DND-41 (cell line): ENCODE data around the gene OR6K3.

Source experiments
- ATAC-seq: fragments of 200-7000 bp; cut with Tn5 transposase; 3 replicates; pipeline ENCODE4 v1.9.1; 2021; ENCODE audit warnings: low read depth; ENCODE audit not compliant: insufficient read depth
- DNase-seq: peaks from one replicate; pipeline ENCODE4 v3.0.0-alpha.2; 2020
- H2AFZ ChIP-seq: 2 replicates; pipeline ENCODE4 v1.6.0; 2012; ENCODE audit warnings: low read depth, low read length
- H3K27ac ChIP-seq: 2 replicates; pipeline ENCODE4 v1.5.1; 2012; ENCODE audit warnings: low read length, inconsistent platforms
- H3K27me3 ChIP-seq: fragments of 200-600 bp; sonication (generic); 2 replicates; pipeline ENCODE4 v1.6.0; 2012; ENCODE audit warnings: low read length, mild to moderate bottlenecking, inconsistent platforms; ENCODE audit not compliant: insufficient read depth, poor library complexity
- H3K36me3 ChIP-seq: 2 replicates; pipeline ENCODE4 v1.5.1; 2012; ENCODE audit warnings: low read length, inconsistent platforms; ENCODE audit not compliant: insufficient read depth
- H3K4me1 ChIP-seq: 2 replicates; pipeline ENCODE4 v1.5.1; 2012; ENCODE audit warnings: mild to moderate bottlenecking, low read length; ENCODE audit not compliant: insufficient read depth
- H3K4me2 ChIP-seq: 2 replicates; pipeline ENCODE4 v1.6.0; 2012; ENCODE audit warnings: mild to moderate bottlenecking, moderate library complexity, low read length, inconsistent platforms; ENCODE audit not compliant: insufficient read depth
- H3K4me3 ChIP-seq, 2 experiments: fragments of 200-600 bp in 1 of 2; shearing (Covaris generic) in 1 of 2; 2 replicates each; pipeline ENCODE4 v1.5.1; 2012 to 2016; ENCODE audit warnings: inconsistent platforms in 2 of 2, low read length in 2 of 2, mild to moderate bottlenecking in 2 of 2, low read depth in 1 of 2, moderate library complexity in 1 of 2
- H3K79me2 ChIP-seq: 2 replicates; pipeline ENCODE4 v1.6.0; 2012; ENCODE audit warnings: low read length, inconsistent platforms; ENCODE audit not compliant: insufficient read depth
- H3K9ac ChIP-seq: 2 replicates; pipeline ENCODE4 v1.6.0; 2012; ENCODE audit warnings: low read depth, mild to moderate bottlenecking, inconsistent platforms, low read length, moderate library complexity
- H3K9me3 ChIP-seq: 2 replicates; pipeline ENCODE4 v1.5.1; 2012; ENCODE audit warnings: low read length, moderate library complexity, mild to moderate bottlenecking, inconsistent platforms; ENCODE audit not compliant: insufficient read depth, severe bottlenecking
- H4K20me1 ChIP-seq: 2 replicates; pipeline ENCODE4 v1.6.0; 2012; ENCODE audit warnings: low read length; ENCODE audit not compliant: insufficient read depth
- CTCF ChIP-seq: IDR thresholded peaks from 2 replicates; pipeline ENCODE4 v1.5.1; 2012; ENCODE audit warnings: borderline replicate concordance, low read length, moderate library complexity, mild to moderate bottlenecking; ENCODE audit not compliant: poor library complexity, severe bottlenecking; ENCODE audit errors: extremely low read depth
- EZH2 ChIP-seq: IDR thresholded peaks from 3 replicates; pipeline ENCODE4 v1.6.1; 2012; ENCODE audit warnings: borderline replicate concordance, low read depth, mild to moderate bottlenecking, moderate library complexity, low read length, inconsistent platforms; ENCODE audit not compliant: severe bottlenecking

The OR6K3 gene

GRCh38 chr1:158706096-158706495 lies 14.4 kb downstream of the OR6K3 start:
- DNase-seq, result no peak
- no peaks in the 10 kb centered on the region for H3K36me3 ChIP-seq
- H2AFZ ChIP-seq, result no peak overlapping the region
- H3K4me3 ChIP-seq, result no peak overlapping the region
- H3K9ac ChIP-seq, result no peak overlapping the region
- peaks cover 11% of the 10 kb centered on the region for H3K27me3 ChIP-seq
- no peak overlapping the region for H3K27ac ChIP-seq
- no peaks in the 10 kb centered on the region for H3K79me2 ChIP-seq
- no peak for ATAC-seq
- H4K20me1 ChIP-seq, result no peaks in the 10 kb centered on the region
- no peaks in the 10 kb centered on the region for H3K9me3 ChIP-seq
- TF ChIP-seq CTCF (no peak), EZH2 (no peak)
- H3K4me2 ChIP-seq, result no peak overlapping the region
- no peaks in the 10 kb centered on the region for H3K4me1 ChIP-seq

- no peaks in the 10 kb centered on the region for H3K9me3 ChIP-seq
- no peak within 1 kb of the TSS for H2AFZ ChIP-seq
- H3K79me2 ChIP-seq, result no peaks in the 10 kb centered on the region
- H3K27ac ChIP-seq, result no peak within 1 kb of the TSS
- TF ChIP-seq EZH2 (no peak), CTCF (no peak)
- H3K4me2 ChIP-seq, result no peak within 1 kb of the TSS
- no peaks in the 10 kb centered on the region for H3K36me3 ChIP-seq
- H3K27me3 ChIP-seq, result peaks cover 7% of the 10 kb centered on the region
- H3K9ac ChIP-seq, result no peak within 1 kb of the TSS
- no peak within 1 kb of the TSS for H3K4me3 ChIP-seq
- ATAC-seq, result no peak
- H3K4me1 ChIP-seq, result no peaks in the 10 kb centered on the region
- H4K20me1 ChIP-seq, result no peaks in the 10 kb centered on the region
- no peak for DNase-seq
Measured at GRCh38 chr1:158700552-158700951, 20.0 kb downstream of the OR6K3 start, which contains the start of gene OR6K2. Gene OR6K2, minus strand, starts transcription at chr1:158700652. Its CDS starts 0 bp downstream, at chr1:158700652.

GRCh38 chr1:158694596-158694995 lies 25.9 kb downstream of the OR6K3 start:
- H3K36me3 ChIP-seq, result no peaks in the 10 kb centered on the region
- H3K27ac ChIP-seq, result no peak overlapping the region
- H3K4me2 ChIP-seq, result no peak overlapping the region
- H3K79me2 ChIP-seq, result no peaks in the 10 kb centered on the region
- ATAC-seq (no peak), DNase-seq (no peak)
- no peak overlapping the region for H3K4me3 ChIP-seq
- TF ChIP-seq CTCF, result no peak
- H3K9ac ChIP-seq, result no peak overlapping the region
- no peaks in the 10 kb centered on the region for H3K9me3 ChIP-seq
- no peaks in the 10 kb centered on the region for H4K20me1 ChIP-seq
- H3K27me3 ChIP-seq, result peaks cover 13% of the 10 kb centered on the region
- H2AFZ ChIP-seq, result no peak overlapping the region
- no peaks in the 10 kb centered on the region for H3K4me1 ChIP-seq

DNA sequence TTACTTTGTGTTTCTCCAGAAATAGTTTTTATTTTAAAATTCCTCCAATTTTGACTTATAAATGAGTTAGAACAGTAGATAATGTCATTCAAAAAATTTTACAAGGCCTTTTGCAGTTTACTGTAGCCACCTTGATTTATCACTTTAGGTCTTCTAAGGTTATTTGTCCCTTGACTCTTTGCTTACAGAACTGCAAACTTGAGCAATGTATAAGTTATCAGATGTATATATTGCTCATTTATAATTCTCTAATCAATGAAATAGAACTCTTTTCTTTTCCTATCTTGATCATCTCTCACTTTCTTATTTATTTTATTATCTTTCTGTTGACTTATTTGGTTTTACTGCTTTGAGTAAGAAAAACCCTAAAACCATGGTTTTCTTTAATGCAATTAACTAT lies 28.2 kb downstream of the OR6K3 start:
- H3K4me1 ChIP-seq, result no peaks in the 10 kb centered on the region
- no peaks in the 10 kb centered on the region for H3K36me3 ChIP-seq
- H3K27me3 ChIP-seq, result peaks cover 13% of the 10 kb centered on the region
- H3K4me2 ChIP-seq, result no peak overlapping the region
- no peak overlapping the region for H3K27ac ChIP-seq
- no peak overlapping the region for H2AFZ ChIP-seq
- no peak overlapping the region for H3K4me3 ChIP-seq
- H4K20me1 ChIP-seq, result no peaks in the 10 kb centered on the region
- TF ChIP-seq EZH2, result no peak
- TF ChIP-seq CTCF, result no peak
- no peaks in the 10 kb centered on the region for H3K79me2 ChIP-seq
- ATAC-seq (no peak), DNase-seq (no peak)
- H3K9ac ChIP-seq, result no peak overlapping the region
- H3K9me3 ChIP-seq, result no peaks in the 10 kb centered on the region
